Adrenal gland (tissue), 12 donors: ENCODE results near the gene GATA5. TPM values are rescaled to one million over a fixed set of nuclear protein-coding genes. Genes with fewer than 3 reads are reported as not detected.

Experiments
- DNase-seq, 7 donors: peaks; one replicate each; pipeline ENCODE4 v3.0.0-alpha.2; 2019 to 2020
- H3K27ac ChIP-seq, 5 donors: fragments of 200-600 bp; sonication (generic) in 4 of 5; 1 replicate in 3 of 5; 2 replicates in 2 of 5; pipeline versions ENCODE4 v1.5.1 to v1.8.0; 2016 to 2020; ENCODE audit warnings: mild to moderate bottlenecking in 1 of 5
- H3K27me3 ChIP-seq: fragments of 200-600 bp; 2 replicates; pipeline ENCODE4 v1.8.0; 2021
- H3K36me3 ChIP-seq, 2 donors: fragments of 200-600 bp; replicated peaks in 1 of 2; 1 replicate in 1 of 2; 2 replicates in 1 of 2; pipeline versions ENCODE4 v1.5.1 to v1.8.0; 2018 to 2022
- H3K4me1 ChIP-seq, 2 donors: fragments of 200-600 bp; replicated peaks in 1 of 2; 1 replicate in 1 of 2; 2 replicates in 1 of 2; pipeline versions ENCODE4 v1.5.1 to v1.8.0; 2018 to 2021
- H3K4me3 ChIP-seq, 4 donors: fragments of 200-600 bp; sonication (generic) in 3 of 4; one replicate each; pipeline ENCODE4 v1.5.1; 2016 to 2018
- H3K9me3 ChIP-seq, 3 donors: fragments of 200-600 bp; sonication (generic) in 1 of 3; replicated peaks in 1 of 3; 1 replicate in 2 of 3; 2 replicates in 1 of 3; pipeline versions ENCODE4 v1.5.1 to v1.8.0; 2016 to 2021
- POLR2A ChIP-seq, 2 donors: fragments of 450-650 bp; IDR thresholded peaks; one replicate each; pipeline ENCODE4 v1.6.1; 2017; ENCODE audit warnings: antibody characterized with exemption in 2 of 2, mild to moderate bottlenecking in 2 of 2, moderate library complexity in 1 of 2
- WGBS, 4 donors: extraction: QIAGEN DNeasy Blood & Tissue Kit in 2 of 4; methylation state at CpG; one replicate each; pipeline versions ENCODE4 v1.1.5 to v1.1.7; 2013 to 2017; 5-methylcytosine and 5-hydroxymethylcytosine counted together
- intact Hi-C, 2 donors: fragments of 100-400 bp; cut with DNase I; formaldehyde crosslinking; loops; one replicate each; pipeline versions ENCODE4 v1.14.1 to v1.15.0; 2022 to 2023
- polyA plus RNA-seq, 3 donors: library from polyadenylated mRNA; stranded (reverse); fragments of 200-250 nt in 2 of 3; fragments of 350-450 nt in 1 of 3; fragmentation: Illumina TruSeq in 1 of 3; extraction: RNeasy Lipid Tissue Mini Kit (QIAGEN cat#74804) in 1 of 3; gene quantifications; one replicate each; pipeline ENCODE4 v1.2.3, GENCODE V29; 2013 to 2014
- total RNA-seq, 9 donors: library from RNA; depleted of rRNA in 4 of 9; stranded (reverse); fragments of >200 nt in 4 of 9; fragments of 120-200 nt in 1 of 9; fragmentation: NEBNext Ultra II Directional in 1 of 9; extraction: Animal tissue kit (Norgen Biotek cat#: 25700) in 1 of 9; gene quantifications; one replicate each; pipeline versions ENCODE4 v1.1.0 to v1.2.4, GENCODE V29; 2013 to 2023
- TF ChIP-seq, protein P1 (sequence below), 6 experiments: fragments of 450-650 bp in 4 of 6; fragments of 200-600 bp in 2 of 6; sonication (generic) in 1 of 6; IDR thresholded peaks; 1 replicate in 5 of 6; 2 replicates in 1 of 6; pipeline versions ENCODE4 v1.5.1 to v1.8.0; 2016 to 2021; ENCODE audit warnings: antibody characterized with exemption in 6 of 6, mild to moderate bottlenecking in 2 of 6, moderate library complexity in 1 of 6
- donor health status: healthy with polysubstance abuse.
- donor health status: Bipolar disorder and iron deficiency.
- donor health status: DM: yes; HTN: yes; CAD: no.
- donor health status: DM: no; HTN: no; CAD: no.
- donor health status: DM: no; HTN: no; CAD: no.
- donor health status: DM: yes; HTN: yes; CAD: no.

The GATA5 gene
- total and polyA plus RNA-seq, 12 donors = 0.67 to 12.0 (median 5.7) TPM

DNA sequence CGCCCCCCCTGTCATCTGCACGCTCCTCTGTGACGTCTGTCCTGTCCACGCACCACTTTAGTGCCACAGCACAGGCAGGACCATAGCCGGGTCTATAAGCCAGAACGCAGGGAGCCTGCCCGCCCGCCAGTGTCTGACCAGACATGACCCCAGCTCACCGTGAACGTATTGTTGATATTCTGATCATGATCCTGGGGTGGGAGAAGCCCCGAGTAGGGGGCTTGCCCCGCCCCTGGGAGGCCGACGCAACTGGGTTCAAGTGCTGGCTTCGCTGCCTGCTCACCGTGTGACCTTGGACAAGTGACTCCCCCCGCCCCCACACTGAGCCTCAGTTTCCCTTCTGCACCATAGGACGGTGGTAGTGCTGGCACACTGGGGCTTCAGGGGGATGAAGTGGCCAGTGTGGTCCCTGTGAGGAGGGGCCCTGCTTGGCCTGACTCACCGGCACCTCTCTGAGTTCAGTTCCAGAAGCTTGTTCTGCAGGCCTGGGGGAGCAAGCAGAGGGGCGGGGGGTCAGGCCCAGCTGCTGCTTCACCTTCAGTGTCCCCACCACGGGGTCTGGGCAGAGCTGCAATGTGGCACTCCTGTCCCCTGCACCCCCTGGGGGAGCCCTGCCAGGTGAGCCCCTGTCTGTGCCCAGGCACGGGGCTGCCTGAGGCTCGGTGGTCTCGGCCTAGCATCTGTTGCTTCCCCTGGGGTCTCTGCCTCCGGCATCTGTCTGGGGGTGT lies 57.6 kb downstream of the GATA5 start:
- intact Hi-C loops = no loop called here
- Histone ChIP-seq H3K27me3 (no peaks in the 10 kb centered on the region), H3K4me3 (no peak overlapping the region), H3K4me1 (no peaks in the 10 kb centered on the region), H3K27ac (no peak overlapping the region), H3K36me3 (no peaks in the 10 kb centered on the region), H3K9me3 (no peaks in the 10 kb centered on the region)
- DNase-seq = no peak
- no peak for TF ChIP-seq POLR2A (IDR thresholded peaks at IDR 0.05)
- TF ChIP-seq, protein P1, sequence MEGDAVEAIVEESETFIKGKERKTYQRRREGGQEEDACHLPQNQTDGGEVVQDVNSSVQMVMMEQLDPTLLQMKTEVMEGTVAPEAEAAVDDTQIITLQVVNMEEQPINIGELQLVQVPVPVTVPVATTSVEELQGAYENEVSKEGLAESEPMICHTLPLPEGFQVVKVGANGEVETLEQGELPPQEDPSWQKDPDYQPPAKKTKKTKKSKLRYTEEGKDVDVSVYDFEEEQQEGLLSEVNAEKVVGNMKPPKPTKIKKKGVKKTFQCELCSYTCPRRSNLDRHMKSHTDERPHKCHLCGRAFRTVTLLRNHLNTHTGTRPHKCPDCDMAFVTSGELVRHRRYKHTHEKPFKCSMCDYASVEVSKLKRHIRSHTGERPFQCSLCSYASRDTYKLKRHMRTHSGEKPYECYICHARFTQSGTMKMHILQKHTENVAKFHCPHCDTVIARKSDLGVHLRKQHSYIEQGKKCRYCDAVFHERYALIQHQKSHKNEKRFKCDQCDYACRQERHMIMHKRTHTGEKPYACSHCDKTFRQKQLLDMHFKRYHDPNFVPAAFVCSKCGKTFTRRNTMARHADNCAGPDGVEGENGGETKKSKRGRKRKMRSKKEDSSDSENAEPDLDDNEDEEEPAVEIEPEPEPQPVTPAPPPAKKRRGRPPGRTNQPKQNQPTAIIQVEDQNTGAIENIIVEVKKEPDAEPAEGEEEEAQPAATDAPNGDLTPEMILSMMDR (IDR thresholded peaks at IDR 0.05) = no peak
- WGBS, 4 donors = 66 to 75% (median 70%) methylated on average over 7 to 25 of the region's 25 CpGs

GRCh38 chr20:62416651-62417637 lies 58.9 kb downstream of the GATA5 start:
- H3K36me3 ChIP-seq = no peaks in the 10 kb centered on the region
- H3K27me3 ChIP-seq = no peaks in the 10 kb centered on the region
- 79 to 85% (median 81%) methylated on average over 29 to 43 of the region's 43 CpGs for WGBS, 4 donors
- no peak overlapping the region for H3K4me3 ChIP-seq
- DNase-seq = no peak
- intact Hi-C loops = no loop called here
- no peaks in the 10 kb centered on the region for H3K4me1 ChIP-seq
- no peaks in the 10 kb centered on the region for H3K9me3 ChIP-seq
- no peak overlapping the region for H3K27ac ChIP-seq
- TF ChIP-seq POLR2A (IDR thresholded peaks at IDR 0.05) = no peak
- TF ChIP-seq, protein P1 (IDR thresholded peaks at IDR 0.05) = no peak

DNA sequence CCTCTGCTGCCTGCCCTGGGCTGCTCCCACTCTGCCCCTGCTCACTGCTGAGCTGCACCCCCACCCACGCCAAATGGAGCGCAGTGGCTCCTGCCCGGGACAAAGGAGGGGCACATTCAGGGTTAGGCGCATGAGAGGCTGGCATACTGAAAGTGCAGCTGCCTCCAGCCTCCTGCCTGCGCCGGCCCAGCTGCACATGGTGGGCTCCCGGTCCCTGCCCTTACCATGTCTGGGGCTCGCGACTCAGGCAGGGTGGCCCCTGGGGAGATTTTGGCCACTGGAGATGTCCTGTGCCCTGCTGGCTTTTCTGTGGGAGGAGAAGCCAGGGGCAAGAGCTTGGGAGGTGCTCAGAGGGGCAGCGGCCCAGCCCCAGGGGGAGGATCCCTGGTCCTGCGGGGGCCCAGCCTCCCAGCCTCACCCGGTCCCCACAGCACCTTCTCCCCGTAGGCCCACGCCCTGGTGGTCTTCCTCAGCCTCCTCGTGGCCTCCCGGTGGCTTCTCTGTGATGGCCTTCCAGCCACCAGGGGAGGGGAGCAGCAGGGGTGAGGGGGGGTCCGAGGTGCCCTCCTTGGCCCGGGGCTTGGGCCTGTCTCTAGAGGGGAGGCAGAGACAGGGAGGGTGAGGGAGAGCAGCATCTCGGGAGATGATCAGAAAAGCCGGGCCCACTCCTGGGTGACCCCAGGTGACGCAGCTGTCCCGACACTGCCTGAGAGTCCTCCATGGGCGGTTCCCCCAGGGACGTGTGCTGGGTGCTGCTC lies 60.3 kb downstream of the GATA5 start:
- no peaks in the 10 kb centered on the region for H3K36me3 ChIP-seq
- H3K27me3 ChIP-seq = no peaks in the 10 kb centered on the region
- H3K4me3 ChIP-seq = no peak overlapping the region
- intact Hi-C loops = no loop called here
- WGBS, 4 donors = 70 to 80% (median 77%) methylated on average over 3 to 24 of the region's 24 CpGs
- peaks cover under 1% of the 10 kb centered on the region in 2 donors for H3K4me1 ChIP-seq
- DNase-seq = no peak
- H3K27ac ChIP-seq = no peak overlapping the region
- no peaks in the 10 kb centered on the region for H3K9me3 ChIP-seq
- TF ChIP-seq, protein P1 (IDR thresholded peaks at IDR 0.05) = no peak
- no peak for TF ChIP-seq POLR2A (IDR thresholded peaks at IDR 0.05)
